Endothelial cell of umbilical vein (primary cell): ENCODE results near the gene NDFIP1.

Experiments used
- CTCF ChIP-seq, 2 donors: IDR thresholded peaks; 1 replicate in 1 of 2; 2 replicates in 1 of 2; pipeline ENCODE4 v1.5.1; 2011; ENCODE audit warnings: low read length in 2 of 2, mild to moderate bottlenecking in 2 of 2, moderate library complexity in 2 of 2, control low read depth in 1 of 2, inconsistent platforms in 1 of 2, low read depth in 1 of 2; ENCODE audit not compliant: insufficient read depth in 1 of 2; ENCODE audit errors: extremely low read depth in 1 of 2
- EZH2 ChIP-seq: IDR thresholded peaks from 2 replicates; pipeline ENCODE4 v1.6.1; 2012; ENCODE audit warnings: borderline replicate concordance, low read depth, mild to moderate bottlenecking, moderate library complexity, low read length, inconsistent platforms; ENCODE audit not compliant: severe bottlenecking
- POLR2A ChIP-seq: IDR thresholded peaks from 2 replicates; pipeline ENCODE4 v1.6.1; 2012; ENCODE audit warnings: low read depth, mild to moderate bottlenecking, control low read depth, low read length
- POLR2AphosphoS5 ChIP-seq: IDR thresholded peaks from 2 replicates; pipeline ENCODE4 v1.6.1; 2012; ENCODE audit warnings: low read depth, mild to moderate bottlenecking, control low read depth, low read length, moderate library complexity; ENCODE audit not compliant: insufficient read depth

GRCh38 chr5:142073362-142073988 lies 35.1 kb upstream of the NDFIP1 start:
- TF ChIP-seq EZH2 (no peak), CTCF (IDR thresholded peaks at IDR 0.05; ENCODE audit: extremely low read depth in 1 of 2, insufficient read depth in 1 of 2, low read depth in 1 of 2, low read length in 2 of 2) (no peak), POLR2A (no peak), POLR2AphosphoS5 (no peak)
